G401.6 (cell line): Measurements from ENCODE around the gene DGKG.

Source experiments
- FAIRE-seq: peaks from 2 replicates; lab custom pipeline; 2012; peaks lifted over from hg19 to GRCh38; lab: Jason Lieb, UNC

DGKG gene

GRCh38 chr3:186138272-186138981 lies 223.6 kb downstream of the DGKG start:
- no peak for FAIRE-seq

GRCh38 chr3:186137051-186137685 lies 224.9 kb downstream of the DGKG start:
- FAIRE-seq = no peak

GRCh38 chr3:186133980-186134379 lies 228.1 kb downstream of the DGKG start:
- FAIRE-seq = no peak

GRCh38 chr3:186132487-186132886 lies 229.5 kb downstream of the DGKG start:
- no peak for FAIRE-seq

- no peak for FAIRE-seq
Measured at GRCh38 chr3:186129206-186129605, 232.8 kb downstream of the DGKG start.

DNA sequence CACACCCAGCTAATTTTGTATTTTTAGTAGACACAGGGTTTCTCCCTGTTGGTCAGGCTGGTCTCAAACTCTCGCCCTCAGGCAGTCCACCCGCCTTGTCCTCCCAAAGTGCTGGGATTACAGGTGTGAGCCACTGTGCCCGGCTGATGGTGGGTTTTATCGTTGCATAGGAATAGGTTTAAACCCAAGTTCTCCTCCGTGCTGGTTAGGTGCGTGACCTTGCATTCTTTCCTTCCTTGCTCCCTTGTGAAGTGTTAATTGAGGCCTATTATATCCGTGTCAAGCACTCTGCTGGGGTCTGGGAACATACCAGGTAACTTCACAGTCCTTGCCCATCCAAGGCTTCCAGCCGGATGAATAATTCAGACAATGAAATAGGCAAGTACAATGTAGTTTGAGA lies 233.9 kb downstream of the DGKG start:
- FAIRE-seq = no peak

GRCh38 chr3:186127463-186127862 lies 234.6 kb downstream of the DGKG start:
- FAIRE-seq = no peak

DNA sequence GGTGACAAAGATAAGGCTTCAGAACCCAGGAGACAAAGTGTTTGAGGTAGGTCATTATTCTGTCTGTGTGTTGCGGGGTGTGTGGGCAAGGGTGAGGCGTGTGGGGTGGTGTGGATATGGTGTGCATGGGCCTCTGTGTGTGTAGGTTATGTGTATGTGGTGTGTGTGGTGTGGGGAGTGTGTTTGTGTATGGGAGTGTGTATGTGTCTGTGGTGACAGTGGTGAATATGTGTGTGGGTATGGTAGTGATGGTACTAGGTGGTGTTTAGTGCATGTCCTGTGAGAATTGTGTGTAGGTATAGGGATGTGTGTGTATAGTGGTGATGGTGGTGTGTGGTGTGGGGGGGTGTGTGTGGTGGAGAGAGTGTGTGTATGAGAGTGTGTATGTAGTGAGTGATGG lies 236.9 kb downstream of the DGKG start:
- no peak for FAIRE-seq

- no peak for FAIRE-seq
Measured at GRCh38 chr3:186124592-186124991, 237.4 kb downstream of the DGKG start.

GRCh38 chr3:186123012-186123411 lies 239.0 kb downstream of the DGKG start:
- no peak for FAIRE-seq

- FAIRE-seq = no peak
Measured at GRCh38 chr3:186121968-186122367, 240.1 kb downstream of the DGKG start.

DNA sequence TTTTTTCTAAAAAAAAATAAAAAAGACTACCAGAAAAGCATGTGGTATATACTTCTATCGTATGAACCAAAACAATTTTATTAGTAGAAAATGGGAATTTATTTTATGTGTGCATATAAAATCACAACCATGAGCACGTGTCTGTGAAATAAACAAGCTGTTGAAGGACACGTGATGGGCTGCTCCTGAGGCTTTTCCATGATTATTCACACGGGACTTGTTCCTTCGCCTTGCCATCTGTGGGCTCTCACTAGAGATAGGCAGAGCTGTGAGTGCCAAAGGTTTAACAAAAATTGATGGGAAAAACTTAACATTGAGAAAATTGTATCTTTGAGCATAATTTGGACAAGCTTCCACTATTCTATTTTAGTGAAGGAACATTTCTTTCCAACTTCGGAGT lies 240.8 kb downstream of the DGKG start:
- no peak for FAIRE-seq

GRCh38 chr3:186119499-186119898 lies 242.5 kb downstream of the DGKG start:
- no peak for FAIRE-seq

DNA sequence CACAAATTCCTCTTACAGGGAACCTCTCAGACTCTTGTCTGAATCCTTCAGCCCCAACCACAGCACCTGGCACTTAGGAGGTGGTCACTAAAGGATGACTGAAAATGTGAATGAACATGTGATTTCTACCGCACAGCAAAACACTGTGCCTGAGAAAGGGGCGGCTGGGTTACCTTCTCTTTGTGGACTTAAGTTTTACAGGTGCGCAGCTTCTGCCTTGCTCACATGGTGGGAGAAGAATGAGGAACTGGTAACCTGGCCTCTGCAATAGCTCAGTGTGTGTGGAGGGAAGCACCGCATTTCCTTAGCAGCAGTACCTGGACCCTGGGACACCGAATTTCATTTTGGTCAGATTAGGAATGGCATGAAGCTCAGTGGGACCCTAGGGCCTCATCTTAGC lies 243.3 kb downstream of the DGKG start:
- FAIRE-seq = no peak

- FAIRE-seq = no peak
Measured at GRCh38 chr3:186117521-186118134, 244.4 kb downstream of the DGKG start.

DNA sequence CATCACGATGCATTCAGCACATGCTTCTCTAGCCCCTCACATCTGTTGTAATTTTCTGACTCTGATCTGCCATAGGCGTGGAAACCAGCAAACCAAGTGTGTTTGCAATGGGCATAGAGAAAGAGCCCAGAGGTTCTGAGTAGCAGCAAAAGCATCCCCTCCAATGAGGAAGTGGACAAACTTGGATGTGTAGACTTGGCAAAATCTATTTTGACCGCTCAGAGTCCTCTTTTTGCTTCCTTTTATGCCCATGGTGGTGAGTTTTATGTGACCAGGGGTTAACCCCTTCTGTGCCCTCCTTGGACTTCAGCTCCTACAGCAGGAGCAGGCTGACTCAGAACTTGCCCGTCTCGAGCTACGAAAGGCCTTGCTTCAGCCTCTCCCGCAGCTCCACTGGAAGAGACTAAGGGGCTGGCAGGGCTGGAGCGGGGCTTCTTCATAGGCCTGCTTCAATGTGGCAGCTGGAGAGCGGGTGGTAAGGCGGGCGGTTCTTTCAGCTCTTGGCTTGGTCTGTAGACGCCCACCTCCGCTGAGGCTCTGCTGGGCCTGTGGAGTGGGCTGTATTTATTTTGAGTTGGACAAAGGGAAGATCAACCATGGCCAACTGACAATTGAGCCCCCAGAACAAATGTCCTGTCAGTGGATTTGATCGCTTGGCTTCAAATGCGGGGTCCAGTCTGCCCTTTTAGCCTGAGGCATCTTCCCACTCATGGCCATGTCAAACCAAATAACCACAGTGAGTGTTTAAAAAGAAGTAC lies 246.6 kb downstream of the DGKG start:
- no peak for FAIRE-seq

DNA sequence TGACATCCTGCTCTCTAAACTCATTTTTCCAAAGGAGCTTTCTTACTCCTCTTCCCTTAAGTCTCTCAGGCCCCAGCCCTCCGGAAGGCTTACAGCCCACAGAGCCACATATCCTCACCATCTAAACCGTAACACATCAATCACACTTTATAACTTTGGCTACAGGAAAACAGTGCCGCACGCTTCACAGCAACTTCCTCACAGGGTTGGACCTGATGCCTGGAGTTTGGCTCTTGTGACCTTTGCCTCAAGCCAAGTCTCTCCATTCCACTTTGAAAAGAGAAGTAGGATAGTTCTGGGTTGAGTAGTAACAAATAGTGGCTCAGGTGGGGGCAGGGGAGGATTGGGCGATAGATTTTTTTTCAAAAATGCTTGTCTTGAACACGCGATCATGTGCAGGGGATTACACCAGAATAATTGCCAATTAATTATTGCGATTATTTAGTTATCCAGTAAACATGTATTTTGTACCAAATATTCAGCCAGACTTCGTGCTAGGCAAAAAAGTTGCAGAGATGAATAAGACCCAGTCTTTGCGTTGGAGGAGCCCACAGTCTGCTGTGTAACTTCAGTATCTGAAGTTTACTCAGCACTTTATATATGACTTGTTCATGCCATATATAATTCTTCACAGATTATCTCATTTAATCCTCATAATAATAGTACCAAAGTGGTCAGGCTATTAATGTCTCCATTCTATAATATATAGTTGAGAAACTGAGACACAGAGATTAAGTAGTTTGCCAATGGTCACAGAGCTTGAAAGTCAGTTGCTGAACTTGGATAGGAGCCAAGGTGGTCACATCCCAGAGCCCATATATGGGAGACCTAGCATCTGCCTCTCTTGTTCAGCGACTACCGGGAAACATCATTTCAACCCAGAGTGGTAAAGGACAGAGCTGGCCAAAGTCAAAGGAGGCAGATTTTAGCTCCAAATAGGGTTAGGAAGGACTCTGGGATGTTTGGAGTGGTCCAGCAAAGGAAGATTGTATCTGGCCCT lies 250.8 kb downstream of the DGKG start:
- no peak for FAIRE-seq

DNA sequence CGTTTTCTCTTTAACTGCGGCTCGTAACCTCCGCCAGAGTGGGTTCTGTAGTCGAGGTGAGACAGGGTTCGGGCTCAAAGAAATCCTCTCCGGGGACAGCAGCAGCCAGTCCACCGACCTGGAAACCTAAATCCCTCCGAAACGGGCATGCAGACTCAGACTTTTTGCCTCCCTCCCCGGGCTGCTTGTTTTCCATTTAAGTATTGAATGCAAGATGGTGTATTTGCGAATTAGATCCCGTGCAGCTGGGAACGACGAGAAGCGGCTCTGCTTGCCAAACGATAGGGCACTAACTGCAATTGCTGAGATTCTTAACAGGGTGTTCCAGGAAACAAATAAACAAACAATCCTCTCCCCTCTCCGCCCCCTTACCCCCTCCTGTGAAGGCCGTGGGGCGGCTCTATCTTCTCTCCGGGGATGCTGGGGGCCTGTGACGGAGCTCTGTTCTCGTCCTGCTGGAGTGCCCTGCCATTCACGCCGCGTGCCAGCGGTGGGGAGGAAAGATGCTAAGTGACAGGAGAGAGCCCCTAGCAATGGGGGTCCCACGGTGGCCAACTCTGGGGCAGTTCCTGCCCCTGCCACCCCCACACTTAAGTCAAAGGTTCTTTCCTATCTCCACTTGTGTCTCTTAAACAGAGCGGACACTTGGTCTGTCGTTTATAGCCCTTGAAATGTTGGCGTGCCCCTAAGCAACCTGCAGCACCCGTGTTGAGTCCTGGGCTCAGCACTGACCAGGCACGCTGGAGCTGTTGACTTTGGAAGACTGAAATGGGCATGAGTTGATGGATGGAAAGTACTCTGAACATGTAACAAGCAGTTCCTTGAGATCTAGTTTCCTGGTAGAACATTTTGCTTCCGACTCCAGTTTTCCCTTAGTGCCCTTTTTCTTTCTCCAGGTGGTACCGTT lies 251.9 kb downstream of the DGKG start:
- no peak for FAIRE-seq

DNA sequence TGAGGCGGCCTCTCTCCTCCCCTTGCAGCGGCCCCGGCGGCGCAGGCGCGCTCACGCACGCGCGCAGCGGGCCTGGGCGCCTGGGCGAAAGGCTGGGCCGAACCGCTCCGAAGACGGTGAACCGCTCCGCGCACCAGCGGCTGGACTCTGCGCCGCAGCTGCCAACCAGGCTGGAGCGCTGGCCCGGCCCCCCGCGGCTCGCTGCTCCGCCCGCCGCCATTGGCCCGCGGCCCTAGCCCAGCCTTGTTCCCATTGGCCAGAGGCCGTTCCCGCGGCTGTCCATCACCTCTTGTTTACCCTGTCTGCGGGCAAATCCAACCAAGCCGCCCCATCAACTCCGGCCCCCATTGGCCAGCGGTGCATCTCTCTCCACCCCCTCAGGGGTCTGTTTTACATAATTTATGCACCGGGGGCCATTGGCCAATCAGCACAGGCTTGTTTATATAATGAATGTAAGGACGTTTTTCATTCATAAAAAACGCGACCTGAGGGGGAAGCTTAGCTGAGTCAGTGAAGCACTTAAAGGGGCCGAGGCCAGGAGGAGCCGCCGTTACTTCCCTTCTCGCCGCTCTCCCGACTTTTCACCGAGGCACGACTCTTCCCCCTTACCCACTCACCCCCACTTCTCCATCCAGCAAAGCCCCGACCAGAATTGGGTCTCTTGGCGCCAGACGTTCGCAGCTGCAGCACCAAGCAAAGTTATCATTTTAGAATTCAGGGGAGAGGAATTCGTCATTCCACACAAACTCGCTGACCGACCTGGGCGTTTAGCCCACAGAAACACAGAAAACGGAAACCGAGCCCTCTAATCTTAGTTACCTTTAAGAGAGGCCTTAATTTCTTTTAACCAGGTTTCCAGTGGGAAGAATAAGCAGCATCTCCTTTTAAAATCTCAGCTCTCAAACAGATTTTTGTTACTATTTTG lies 252.8 kb downstream of the DGKG start, which contains the start of gene ETV5:
Gene ETV5 (minus strand): TSS at position 149 of the 925 bp plus-strand sequence. CDS start 3,221 bp downstream, outside the sequence.
- peak; percentile 98 for FAIRE-seq
